ENCODE measurements around the gene PCDH17. TPM values are rescaled to one million over a fixed set of nuclear protein-coding genes. Genes with fewer than 3 reads are reported as not detected.

PCDH17 gene
- total RNA-seq, 1 experiment from 2014 or later, result 0.85 TPM

DNA sequence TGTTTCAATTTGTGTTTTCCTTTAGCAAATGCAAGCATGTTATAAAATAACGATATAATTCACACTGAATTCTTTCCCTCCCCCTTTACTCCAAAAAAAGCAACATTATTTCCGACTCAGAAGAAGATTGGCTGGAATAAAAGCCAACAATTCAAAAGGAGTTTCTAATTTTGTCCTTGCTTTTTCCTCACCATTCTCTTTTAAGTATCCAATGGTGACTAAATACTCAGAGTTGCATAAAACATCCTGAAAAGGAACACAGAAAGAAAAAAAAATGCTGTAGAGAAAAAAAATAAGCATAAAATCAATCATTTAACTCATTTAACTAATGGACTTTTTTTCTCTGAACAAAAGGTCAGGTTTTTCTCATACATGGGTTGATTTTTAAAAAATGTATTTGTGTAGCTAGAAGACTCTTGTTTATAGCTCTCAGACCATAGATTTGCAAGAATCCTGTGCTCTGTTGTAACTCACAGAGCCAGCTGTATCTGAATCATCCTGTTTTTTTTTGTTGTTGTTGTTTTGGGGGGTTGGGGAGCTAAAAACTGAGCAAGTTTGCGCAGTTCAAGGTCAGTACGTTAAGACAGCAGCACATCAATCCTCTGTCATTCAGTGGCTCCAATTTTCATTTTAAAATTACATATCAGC lies 108.1 kb downstream of the PCDH17 start:
- ATAC-seq (no peak), DNase-seq (ENCODE audit: low spot score) (no peak)
- H3K27me3 Mint-ChIP-seq (ENCODE audit: low read depth), result peaks cover 11% of the 10 kb centered on the region
- no peak overlapping the region for H3K27ac Mint-ChIP-seq
- H3K4me3 Mint-ChIP-seq, result no peak overlapping the region
- TF ChIP-seq, protein P1, sequence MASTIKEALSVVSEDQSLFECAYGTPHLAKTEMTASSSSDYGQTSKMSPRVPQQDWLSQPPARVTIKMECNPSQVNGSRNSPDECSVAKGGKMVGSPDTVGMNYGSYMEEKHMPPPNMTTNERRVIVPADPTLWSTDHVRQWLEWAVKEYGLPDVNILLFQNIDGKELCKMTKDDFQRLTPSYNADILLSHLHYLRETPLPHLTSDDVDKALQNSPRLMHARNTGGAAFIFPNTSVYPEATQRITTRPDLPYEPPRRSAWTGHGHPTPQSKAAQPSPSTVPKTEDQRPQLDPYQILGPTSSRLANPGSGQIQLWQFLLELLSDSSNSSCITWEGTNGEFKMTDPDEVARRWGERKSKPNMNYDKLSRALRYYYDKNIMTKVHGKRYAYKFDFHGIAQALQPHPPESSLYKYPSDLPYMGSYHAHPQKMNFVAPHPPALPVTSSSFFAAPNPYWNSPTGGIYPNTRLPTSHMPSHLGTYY (CRISPR knock-in tag; IDR thresholded peaks at IDR 0.05), result no peak
- TF ChIP-seq, protein P2, sequence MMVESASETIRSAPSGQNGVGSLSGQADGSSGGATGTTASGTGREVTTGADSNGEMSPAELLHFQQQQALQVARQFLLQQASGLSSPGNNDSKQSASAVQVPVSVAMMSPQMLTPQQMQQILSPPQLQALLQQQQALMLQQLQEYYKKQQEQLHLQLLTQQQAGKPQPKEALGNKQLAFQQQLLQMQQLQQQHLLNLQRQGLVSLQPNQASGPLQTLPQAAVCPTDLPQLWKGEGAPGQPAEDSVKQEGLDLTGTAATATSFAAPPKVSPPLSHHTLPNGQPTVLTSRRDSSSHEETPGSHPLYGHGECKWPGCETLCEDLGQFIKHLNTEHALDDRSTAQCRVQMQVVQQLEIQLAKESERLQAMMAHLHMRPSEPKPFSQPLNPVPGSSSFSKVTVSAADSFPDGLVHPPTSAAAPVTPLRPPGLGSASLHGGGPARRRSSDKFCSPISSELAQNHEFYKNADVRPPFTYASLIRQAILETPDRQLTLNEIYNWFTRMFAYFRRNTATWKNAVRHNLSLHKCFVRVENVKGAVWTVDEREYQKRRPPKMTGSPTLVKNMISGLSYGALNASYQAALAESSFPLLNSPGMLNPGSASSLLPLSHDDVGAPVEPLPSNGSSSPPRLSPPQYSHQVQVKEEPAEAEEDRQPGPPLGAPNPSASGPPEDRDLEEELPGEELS (CRISPR knock-in tag; IDR thresholded peaks at IDR 0.05), result no peak
- TF ChIP-seq, protein P3, sequence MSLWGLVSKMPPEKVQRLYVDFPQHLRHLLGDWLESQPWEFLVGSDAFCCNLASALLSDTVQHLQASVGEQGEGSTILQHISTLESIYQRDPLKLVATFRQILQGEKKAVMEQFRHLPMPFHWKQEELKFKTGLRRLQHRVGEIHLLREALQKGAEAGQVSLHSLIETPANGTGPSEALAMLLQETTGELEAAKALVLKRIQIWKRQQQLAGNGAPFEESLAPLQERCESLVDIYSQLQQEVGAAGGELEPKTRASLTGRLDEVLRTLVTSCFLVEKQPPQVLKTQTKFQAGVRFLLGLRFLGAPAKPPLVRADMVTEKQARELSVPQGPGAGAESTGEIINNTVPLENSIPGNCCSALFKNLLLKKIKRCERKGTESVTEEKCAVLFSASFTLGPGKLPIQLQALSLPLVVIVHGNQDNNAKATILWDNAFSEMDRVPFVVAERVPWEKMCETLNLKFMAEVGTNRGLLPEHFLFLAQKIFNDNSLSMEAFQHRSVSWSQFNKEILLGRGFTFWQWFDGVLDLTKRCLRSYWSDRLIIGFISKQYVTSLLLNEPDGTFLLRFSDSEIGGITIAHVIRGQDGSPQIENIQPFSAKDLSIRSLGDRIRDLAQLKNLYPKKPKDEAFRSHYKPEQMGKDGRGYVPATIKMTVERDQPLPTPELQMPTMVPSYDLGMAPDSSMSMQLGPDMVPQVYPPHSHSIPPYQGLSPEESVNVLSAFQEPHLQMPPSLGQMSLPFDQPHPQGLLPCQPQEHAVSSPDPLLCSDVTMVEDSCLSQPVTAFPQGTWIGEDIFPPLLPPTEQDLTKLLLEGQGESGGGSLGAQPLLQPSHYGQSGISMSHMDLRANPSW (CRISPR knock-in tag; conservative IDR thresholded peaks at IDR 0.05; ENCODE audit: low read depth), result no peak
- TF ChIP-seq, protein P4, sequence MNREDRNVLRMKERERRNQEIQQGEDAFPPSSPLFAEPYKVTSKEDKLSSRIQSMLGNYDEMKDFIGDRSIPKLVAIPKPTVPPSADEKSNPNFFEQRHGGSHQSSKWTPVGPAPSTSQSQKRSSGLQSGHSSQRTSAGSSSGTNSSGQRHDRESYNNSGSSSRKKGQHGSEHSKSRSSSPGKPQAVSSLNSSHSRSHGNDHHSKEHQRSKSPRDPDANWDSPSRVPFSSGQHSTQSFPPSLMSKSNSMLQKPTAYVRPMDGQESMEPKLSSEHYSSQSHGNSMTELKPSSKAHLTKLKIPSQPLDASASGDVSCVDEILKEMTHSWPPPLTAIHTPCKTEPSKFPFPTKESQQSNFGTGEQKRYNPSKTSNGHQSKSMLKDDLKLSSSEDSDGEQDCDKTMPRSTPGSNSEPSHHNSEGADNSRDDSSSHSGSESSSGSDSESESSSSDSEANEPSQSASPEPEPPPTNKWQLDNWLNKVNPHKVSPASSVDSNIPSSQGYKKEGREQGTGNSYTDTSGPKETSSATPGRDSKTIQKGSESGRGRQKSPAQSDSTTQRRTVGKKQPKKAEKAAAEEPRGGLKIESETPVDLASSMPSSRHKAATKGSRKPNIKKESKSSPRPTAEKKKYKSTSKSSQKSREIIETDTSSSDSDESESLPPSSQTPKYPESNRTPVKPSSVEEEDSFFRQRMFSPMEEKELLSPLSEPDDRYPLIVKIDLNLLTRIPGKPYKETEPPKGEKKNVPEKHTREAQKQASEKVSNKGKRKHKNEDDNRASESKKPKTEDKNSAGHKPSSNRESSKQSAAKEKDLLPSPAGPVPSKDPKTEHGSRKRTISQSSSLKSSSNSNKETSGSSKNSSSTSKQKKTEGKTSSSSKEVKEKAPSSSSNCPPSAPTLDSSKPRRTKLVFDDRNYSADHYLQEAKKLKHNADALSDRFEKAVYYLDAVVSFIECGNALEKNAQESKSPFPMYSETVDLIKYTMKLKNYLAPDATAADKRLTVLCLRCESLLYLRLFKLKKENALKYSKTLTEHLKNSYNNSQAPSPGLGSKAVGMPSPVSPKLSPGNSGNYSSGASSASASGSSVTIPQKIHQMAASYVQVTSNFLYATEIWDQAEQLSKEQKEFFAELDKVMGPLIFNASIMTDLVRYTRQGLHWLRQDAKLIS (CRISPR knock-in tag; IDR thresholded peaks at IDR 0.05; ENCODE audit: borderline replicate concordance), result no peak
- TF ChIP-seq, protein P5, sequence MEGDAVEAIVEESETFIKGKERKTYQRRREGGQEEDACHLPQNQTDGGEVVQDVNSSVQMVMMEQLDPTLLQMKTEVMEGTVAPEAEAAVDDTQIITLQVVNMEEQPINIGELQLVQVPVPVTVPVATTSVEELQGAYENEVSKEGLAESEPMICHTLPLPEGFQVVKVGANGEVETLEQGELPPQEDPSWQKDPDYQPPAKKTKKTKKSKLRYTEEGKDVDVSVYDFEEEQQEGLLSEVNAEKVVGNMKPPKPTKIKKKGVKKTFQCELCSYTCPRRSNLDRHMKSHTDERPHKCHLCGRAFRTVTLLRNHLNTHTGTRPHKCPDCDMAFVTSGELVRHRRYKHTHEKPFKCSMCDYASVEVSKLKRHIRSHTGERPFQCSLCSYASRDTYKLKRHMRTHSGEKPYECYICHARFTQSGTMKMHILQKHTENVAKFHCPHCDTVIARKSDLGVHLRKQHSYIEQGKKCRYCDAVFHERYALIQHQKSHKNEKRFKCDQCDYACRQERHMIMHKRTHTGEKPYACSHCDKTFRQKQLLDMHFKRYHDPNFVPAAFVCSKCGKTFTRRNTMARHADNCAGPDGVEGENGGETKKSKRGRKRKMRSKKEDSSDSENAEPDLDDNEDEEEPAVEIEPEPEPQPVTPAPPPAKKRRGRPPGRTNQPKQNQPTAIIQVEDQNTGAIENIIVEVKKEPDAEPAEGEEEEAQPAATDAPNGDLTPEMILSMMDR (IDR thresholded peaks at IDR 0.05), result no peak
- TF ChIP-seq, protein P6, sequence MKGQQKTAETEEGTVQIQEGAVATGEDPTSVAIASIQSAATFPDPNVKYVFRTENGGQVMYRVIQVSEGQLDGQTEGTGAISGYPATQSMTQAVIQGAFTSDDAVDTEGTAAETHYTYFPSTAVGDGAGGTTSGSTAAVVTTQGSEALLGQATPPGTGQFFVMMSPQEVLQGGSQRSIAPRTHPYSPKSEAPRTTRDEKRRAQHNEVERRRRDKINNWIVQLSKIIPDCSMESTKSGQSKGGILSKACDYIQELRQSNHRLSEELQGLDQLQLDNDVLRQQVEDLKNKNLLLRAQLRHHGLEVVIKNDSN (CRISPR knock-in tag; IDR thresholded peaks at IDR 0.05), result no peak
- no peak for TF ChIP-seq SMAD3 (CRISPR knock-in tag; IDR thresholded peaks at IDR 0.05; ENCODE audit: borderline replicate concordance)
- TF ChIP-seq, protein P7, sequence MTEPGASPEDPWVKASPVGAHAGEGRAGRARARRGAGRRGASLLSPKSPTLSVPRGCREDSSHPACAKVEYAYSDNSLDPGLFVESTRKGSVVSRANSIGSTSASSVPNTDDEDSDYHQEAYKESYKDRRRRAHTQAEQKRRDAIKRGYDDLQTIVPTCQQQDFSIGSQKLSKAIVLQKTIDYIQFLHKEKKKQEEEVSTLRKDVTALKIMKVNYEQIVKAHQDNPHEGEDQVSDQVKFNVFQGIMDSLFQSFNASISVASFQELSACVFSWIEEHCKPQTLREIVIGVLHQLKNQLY (CRISPR knock-in tag; IDR thresholded peaks at IDR 0.05), result no peak
- TF ChIP-seq OVOL2 (CRISPR knock-in tag; IDR thresholded peaks at IDR 0.05; ENCODE audit: borderline replicate concordance), result no peak
- TF ChIP-seq CREM (CRISPR knock-in tag; IDR thresholded peaks at IDR 0.05), result no peak
- TF ChIP-seq GTF2I (CRISPR knock-in tag; conservative IDR thresholded peaks at IDR 0.05), result no peak
- TF ChIP-seq, protein P8, sequence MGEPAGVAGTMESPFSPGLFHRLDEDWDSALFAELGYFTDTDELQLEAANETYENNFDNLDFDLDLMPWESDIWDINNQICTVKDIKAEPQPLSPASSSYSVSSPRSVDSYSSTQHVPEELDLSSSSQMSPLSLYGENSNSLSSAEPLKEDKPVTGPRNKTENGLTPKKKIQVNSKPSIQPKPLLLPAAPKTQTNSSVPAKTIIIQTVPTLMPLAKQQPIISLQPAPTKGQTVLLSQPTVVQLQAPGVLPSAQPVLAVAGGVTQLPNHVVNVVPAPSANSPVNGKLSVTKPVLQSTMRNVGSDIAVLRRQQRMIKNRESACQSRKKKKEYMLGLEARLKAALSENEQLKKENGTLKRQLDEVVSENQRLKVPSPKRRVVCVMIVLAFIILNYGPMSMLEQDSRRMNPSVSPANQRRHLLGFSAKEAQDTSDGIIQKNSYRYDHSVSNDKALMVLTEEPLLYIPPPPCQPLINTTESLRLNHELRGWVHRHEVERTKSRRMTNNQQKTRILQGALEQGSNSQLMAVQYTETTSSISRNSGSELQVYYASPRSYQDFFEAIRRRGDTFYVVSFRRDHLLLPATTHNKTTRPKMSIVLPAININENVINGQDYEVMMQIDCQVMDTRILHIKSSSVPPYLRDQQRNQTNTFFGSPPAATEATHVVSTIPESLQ (CRISPR knock-in tag; IDR thresholded peaks at IDR 0.05), result no peak
- no peaks in the 10 kb centered on the region for H3K9me3 Mint-ChIP-seq
- POLR2A ChIA-PET, result no interaction called here
- CTCF ChIA-PET, result interaction anchor here (0.9 kb wide), 1 partner anchor 106 kb away, joined by 5 read pairs; no protein-coding TSS in a partner anchor
- no peaks in the 10 kb centered on the region for H3K36me3 Mint-ChIP-seq
- peaks cover 32% of the 10 kb centered on the region for H3K4me1 Mint-ChIP-seq

Data from WTC11 (cell line).